Ectodermal cell (in vitro differentiated cells): ENCODE measurements around the gene HERC4.

Source experiments
- H3K27ac ChIP-seq: 2 replicates; pipeline ENCODE4 v1.7.0; 2013; ENCODE audit warnings: mild to moderate bottlenecking, low read depth, low read length; ENCODE audit not compliant: insufficient read depth, poor library complexity, severe bottlenecking
- H3K27me3 ChIP-seq: 2 replicates; pipeline ENCODE4 v1.7.0; 2013; ENCODE audit warnings: mild to moderate bottlenecking, low read length; ENCODE audit not compliant: insufficient read depth, control insufficient read depth, poor library complexity, severe bottlenecking
- H3K36me3 ChIP-seq: one replicate; pipeline ENCODE4 v1.7.0; 2013; ENCODE audit warnings: low read length; ENCODE audit not compliant: control insufficient read depth, insufficient read depth
- H3K4me1 ChIP-seq: one replicate; pipeline ENCODE4 v1.7.0; 2013; ENCODE audit warnings: low read length; ENCODE audit not compliant: control insufficient read depth, insufficient read depth
- H3K4me3 ChIP-seq: 2 replicates; pipeline ENCODE4 v1.7.0; 2013; ENCODE audit warnings: low read depth, low read length, control low read depth; ENCODE audit not compliant: insufficient read depth
- H3K9me3 ChIP-seq: 2 replicates; pipeline ENCODE4 v1.7.0; 2013; ENCODE audit warnings: mild to moderate bottlenecking, low read length, moderate library complexity; ENCODE audit not compliant: control insufficient read depth
- WGBS, 2 experiments: methylation state at CpG; one replicate each; pipeline ENCODE4 v1.1.7; 2013; ENCODE audit warnings: missing lambda C conversion rate in 2 of 2; 5-methylcytosine and 5-hydroxymethylcytosine counted together

The HERC4 gene

GRCh38 chr10:67935223-67935622 is 139.9 kb downstream of the HERC4 start:
- H3K9me3 ChIP-seq: no peaks in the 10 kb centered on the region
- H3K36me3 ChIP-seq: peaks cover 8% of the 10 kb centered on the region
- no peaks in the 10 kb centered on the region for H3K27me3 ChIP-seq
- H3K4me3 ChIP-seq: no peak overlapping the region
- 83 to 89% methylated on average over 9 of the region's 9 CpGs for WGBS, 2 experiments
- no peaks in the 10 kb centered on the region for H3K4me1 ChIP-seq
- H3K27ac ChIP-seq: no peak overlapping the region

- Histone ChIP-seq H3K4me3 (no peak overlapping the region), H3K9me3 (no peaks in the 10 kb centered on the region), H3K27ac (no peak overlapping the region), H3K36me3 (peaks cover 8% of the 10 kb centered on the region), H3K4me1 (no peaks in the 10 kb centered on the region), H3K27me3 (no peaks in the 10 kb centered on the region)
- WGBS, 2 experiments: 83% methylated on average over 1 of the region's 1 CpG; no CpG with 5 or more reads in 1 of the 2 experiments
Observed at GRCh38 chr10:67934336-67934735, 140.7 kb downstream of the HERC4 start.

GRCh38 chr10:67933199-67933598 is 141.9 kb downstream of the HERC4 start:
- no peak overlapping the region for H3K27ac ChIP-seq

GRCh38 chr10:67926951-67927350 is 148.1 kb downstream of the HERC4 start:
- no peaks in the 10 kb centered on the region for H3K4me1 ChIP-seq
- 92 to 100% methylated on average over 1 of the region's 1 CpG for WGBS, 2 experiments
- H3K36me3 ChIP-seq: no peaks in the 10 kb centered on the region
- H3K9me3 ChIP-seq: no peaks in the 10 kb centered on the region
- H3K27me3 ChIP-seq: no peaks in the 10 kb centered on the region
- H3K4me3 ChIP-seq: no peak overlapping the region
- no peak overlapping the region for H3K27ac ChIP-seq

More at GRCh38 chr10:67933199-67933598, 141.9 kb downstream of the HERC4 start:
- Histone ChIP-seq H3K36me3 (peaks cover 8% of the 10 kb centered on the region), H3K4me3 (no peak overlapping the region), H3K27me3 (no peaks in the 10 kb centered on the region), H3K9me3 (no peaks in the 10 kb centered on the region), H3K4me1 (no peaks in the 10 kb centered on the region)
- 87 to 98% methylated on average over 2 of the region's 2 CpGs for WGBS, 2 experiments

- no peaks in the 10 kb centered on the region for H3K36me3 ChIP-seq
- H3K27me3 ChIP-seq: no peaks in the 10 kb centered on the region
- H3K9me3 ChIP-seq: no peaks in the 10 kb centered on the region
- H3K4me1 ChIP-seq: no peaks in the 10 kb centered on the region
- WGBS, 2 experiments: 100% methylated on average over 1 of the region's 1 CpG
- H3K27ac ChIP-seq: no peak overlapping the region
- no peak overlapping the region for H3K4me3 ChIP-seq
Observed at GRCh38 chr10:67925449-67926005, 149.6 kb downstream of the HERC4 start.

GRCh38 chr10:67924136-67924535 is 150.9 kb downstream of the HERC4 start:
- no peak overlapping the region for H3K27ac ChIP-seq
- H3K4me1 ChIP-seq: no peaks in the 10 kb centered on the region
- H3K27me3 ChIP-seq: no peaks in the 10 kb centered on the region
- H3K9me3 ChIP-seq: no peaks in the 10 kb centered on the region
- H3K4me3 ChIP-seq: no peak overlapping the region
- no peaks in the 10 kb centered on the region for H3K36me3 ChIP-seq
- WGBS, 2 experiments: 94 to 97% methylated on average over 2 to 3 of the region's 3 CpGs

- Histone ChIP-seq H3K9me3 (no peaks in the 10 kb centered on the region), H3K4me3 (no peak overlapping the region), H3K36me3 (no peaks in the 10 kb centered on the region), H3K27me3 (no peaks in the 10 kb centered on the region), H3K27ac (no peak overlapping the region), H3K4me1 (no peaks in the 10 kb centered on the region)
- WGBS, 2 experiments: 94 to 95% methylated on average over 5 of the region's 5 CpGs
Observed at GRCh38 chr10:67923551-67923950, 151.5 kb downstream of the HERC4 start.

- 100% methylated on average over 1 of the region's 1 CpG for WGBS, 2 experiments
- Histone ChIP-seq H3K27ac (no peak overlapping the region), H3K4me3 (no peak overlapping the region), H3K9me3 (no peaks in the 10 kb centered on the region), H3K4me1 (no peaks in the 10 kb centered on the region), H3K36me3 (no peaks in the 10 kb centered on the region), H3K27me3 (no peaks in the 10 kb centered on the region)
Observed at GRCh38 chr10:67921065-67921464, 154.0 kb downstream of the HERC4 start.

GRCh38 chr10:67917679-67918078 is 157.4 kb downstream of the HERC4 start:
- peaks cover 7% of the 10 kb centered on the region for H3K36me3 ChIP-seq
- H3K4me1 ChIP-seq: no peaks in the 10 kb centered on the region
- no peak overlapping the region for H3K27ac ChIP-seq
- no peak overlapping the region for H3K4me3 ChIP-seq
- no peaks in the 10 kb centered on the region for H3K9me3 ChIP-seq
- WGBS, 2 experiments: 100% methylated on average over 1 of the region's 1 CpG; no CpG with 5 or more reads in 1 of the 2 experiments
- H3K27me3 ChIP-seq: no peaks in the 10 kb centered on the region

GRCh38 chr10:67917169-67917568 is 157.9 kb downstream of the HERC4 start:
- Histone ChIP-seq H3K27me3 (no peaks in the 10 kb centered on the region), H3K4me3 (no peak overlapping the region), H3K36me3 (peaks cover 11% of the 10 kb centered on the region), H3K27ac (no peak overlapping the region), H3K9me3 (no peaks in the 10 kb centered on the region), H3K4me1 (no peaks in the 10 kb centered on the region)
- 96 to 99% methylated on average over 2 of the region's 2 CpGs for WGBS, 2 experiments
